ENCODE results near the gene ADGRL3. TPM values are rescaled to one million over a fixed set of nuclear protein-coding genes. Genes with fewer than 3 reads are reported as not detected.

ADGRL3 gene
- total RNA-seq, 1 donor: under 0.01 TPM

DNA sequence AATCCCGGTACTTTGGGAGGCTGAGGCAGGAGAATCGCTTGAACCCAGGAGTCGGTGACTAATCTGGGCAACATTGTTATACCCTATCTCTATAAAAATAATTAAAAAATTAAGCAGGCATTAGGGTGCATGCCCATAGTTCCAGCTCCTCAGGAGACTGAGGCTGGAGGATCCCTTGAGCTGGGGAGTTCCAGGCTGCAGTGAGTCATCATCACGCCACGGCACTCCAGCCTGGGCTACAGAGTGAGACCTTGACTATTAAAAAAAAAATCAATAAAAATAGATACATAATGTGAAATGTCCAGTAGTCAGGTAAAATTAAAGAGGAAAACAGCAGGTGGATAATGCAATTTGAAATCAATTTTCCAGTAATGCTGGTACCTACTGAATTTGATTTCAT, 14.6 kb downstream of the ADGRL3 start:
- no peak overlapping the region for H3K4me3 ChIP-seq (ENCODE audit: low read depth, low read length)
- TF ChIP-seq, protein P1, sequence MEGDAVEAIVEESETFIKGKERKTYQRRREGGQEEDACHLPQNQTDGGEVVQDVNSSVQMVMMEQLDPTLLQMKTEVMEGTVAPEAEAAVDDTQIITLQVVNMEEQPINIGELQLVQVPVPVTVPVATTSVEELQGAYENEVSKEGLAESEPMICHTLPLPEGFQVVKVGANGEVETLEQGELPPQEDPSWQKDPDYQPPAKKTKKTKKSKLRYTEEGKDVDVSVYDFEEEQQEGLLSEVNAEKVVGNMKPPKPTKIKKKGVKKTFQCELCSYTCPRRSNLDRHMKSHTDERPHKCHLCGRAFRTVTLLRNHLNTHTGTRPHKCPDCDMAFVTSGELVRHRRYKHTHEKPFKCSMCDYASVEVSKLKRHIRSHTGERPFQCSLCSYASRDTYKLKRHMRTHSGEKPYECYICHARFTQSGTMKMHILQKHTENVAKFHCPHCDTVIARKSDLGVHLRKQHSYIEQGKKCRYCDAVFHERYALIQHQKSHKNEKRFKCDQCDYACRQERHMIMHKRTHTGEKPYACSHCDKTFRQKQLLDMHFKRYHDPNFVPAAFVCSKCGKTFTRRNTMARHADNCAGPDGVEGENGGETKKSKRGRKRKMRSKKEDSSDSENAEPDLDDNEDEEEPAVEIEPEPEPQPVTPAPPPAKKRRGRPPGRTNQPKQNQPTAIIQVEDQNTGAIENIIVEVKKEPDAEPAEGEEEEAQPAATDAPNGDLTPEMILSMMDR (IDR thresholded peaks at IDR 0.05; ENCODE audit: insufficient read depth, low read length): no peak

DNA sequence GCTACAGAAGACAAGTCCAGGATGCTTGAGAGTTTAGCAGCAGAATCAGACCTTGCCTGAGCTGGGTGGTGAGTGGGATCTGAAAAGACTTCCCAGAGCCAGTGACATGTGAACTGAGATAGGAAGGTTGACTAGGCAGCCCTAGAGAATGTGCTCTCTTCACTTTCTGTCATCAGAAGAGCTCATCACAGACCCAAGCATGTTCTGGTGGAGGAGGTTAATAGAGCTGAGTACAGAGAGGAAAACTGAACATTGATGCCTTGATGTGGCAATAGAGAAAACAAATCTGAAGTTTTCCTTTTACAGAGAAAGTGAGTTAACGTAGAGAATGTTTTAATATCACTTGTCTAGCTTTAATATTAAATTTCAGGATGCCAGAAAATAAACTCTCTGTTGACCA, 17.1 kb downstream of the ADGRL3 start:
- no peak overlapping the region for H3K4me3 ChIP-seq (ENCODE audit: low read depth, low read length)
- TF ChIP-seq, protein P1 (IDR thresholded peaks at IDR 0.05; ENCODE audit: insufficient read depth, low read length): no peak
- no peak for DNase-seq (ENCODE audit: low read depth)

More for the DNA sequence above, 14.6 kb downstream of the ADGRL3 start:
- no peak for DNase-seq (ENCODE audit: low read depth)

DNA sequence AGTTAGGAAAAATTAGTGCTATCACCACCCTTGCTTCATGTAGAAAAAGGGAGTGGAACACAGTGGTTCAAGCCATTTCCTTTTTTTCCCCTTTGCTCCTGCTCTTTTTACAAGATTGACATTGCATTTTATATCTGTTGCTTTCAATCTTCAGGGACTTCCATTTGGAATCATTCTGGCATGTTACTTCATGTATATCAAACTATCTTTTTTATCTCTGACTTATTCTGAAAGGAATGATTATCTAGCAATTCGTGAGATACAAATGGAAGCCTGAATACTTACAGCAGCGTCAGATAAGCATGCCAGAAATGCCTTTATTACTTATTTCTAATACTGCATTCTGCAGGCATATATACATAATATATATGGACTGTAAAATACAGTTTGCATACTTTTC, 20.4 kb downstream of the ADGRL3 start:
- TF ChIP-seq, protein P1 (IDR thresholded peaks at IDR 0.05; ENCODE audit: insufficient read depth, low read length): no peak
- H3K4me3 ChIP-seq (ENCODE audit: low read depth, low read length): no peak overlapping the region
- DNase-seq (ENCODE audit: low read depth): no peak

DNA sequence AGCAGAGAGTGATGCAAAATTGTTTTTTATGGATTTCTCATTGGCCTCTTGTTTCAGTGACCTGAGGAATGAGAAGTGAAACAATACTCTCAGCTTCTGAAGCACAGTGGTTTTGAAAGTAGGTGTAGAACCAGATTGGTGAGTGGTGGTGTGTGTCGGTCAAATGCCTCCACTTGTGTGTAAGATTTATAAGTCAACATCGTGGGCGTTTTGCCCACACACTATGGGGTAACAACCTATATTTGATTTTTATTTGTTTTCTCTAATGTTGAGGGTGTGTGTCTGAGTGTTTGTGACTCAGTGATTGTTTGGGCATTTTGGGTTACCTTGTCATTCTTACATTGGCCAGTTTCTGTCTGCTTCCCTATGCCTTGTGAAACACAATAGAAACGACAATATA, 23.3 kb downstream of the ADGRL3 start:
- H3K4me3 ChIP-seq (ENCODE audit: low read depth, low read length): no peak overlapping the region
- TF ChIP-seq, protein P1 (IDR thresholded peaks at IDR 0.05; ENCODE audit: insufficient read depth, low read length): no peak
- no peak for DNase-seq (ENCODE audit: low read depth)

DNA sequence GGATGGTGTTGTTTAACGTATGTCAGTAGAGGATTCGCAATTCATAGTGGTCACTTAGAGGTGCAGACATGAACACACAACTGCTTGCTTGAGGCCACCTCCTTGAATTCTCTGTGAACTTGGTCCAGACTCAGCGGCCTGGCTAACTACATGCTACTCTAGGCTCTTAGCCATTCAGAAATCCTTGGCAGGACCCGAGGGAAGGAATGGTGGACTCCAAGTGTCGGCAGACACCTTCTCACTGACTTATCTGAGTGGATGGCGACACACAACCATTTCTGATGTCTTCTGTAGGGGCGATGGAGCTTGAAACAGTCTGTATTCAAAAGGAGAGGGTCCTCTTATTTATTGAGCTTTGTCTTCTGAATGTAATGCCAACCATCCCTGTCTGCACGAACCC, 24.4 kb downstream of the ADGRL3 start:
- no peak overlapping the region for H3K4me3 ChIP-seq (ENCODE audit: low read depth, low read length)
- TF ChIP-seq, protein P1 (IDR thresholded peaks at IDR 0.05; ENCODE audit: insufficient read depth, low read length): no peak
- DNase-seq (ENCODE audit: low read depth): no peak

DNA sequence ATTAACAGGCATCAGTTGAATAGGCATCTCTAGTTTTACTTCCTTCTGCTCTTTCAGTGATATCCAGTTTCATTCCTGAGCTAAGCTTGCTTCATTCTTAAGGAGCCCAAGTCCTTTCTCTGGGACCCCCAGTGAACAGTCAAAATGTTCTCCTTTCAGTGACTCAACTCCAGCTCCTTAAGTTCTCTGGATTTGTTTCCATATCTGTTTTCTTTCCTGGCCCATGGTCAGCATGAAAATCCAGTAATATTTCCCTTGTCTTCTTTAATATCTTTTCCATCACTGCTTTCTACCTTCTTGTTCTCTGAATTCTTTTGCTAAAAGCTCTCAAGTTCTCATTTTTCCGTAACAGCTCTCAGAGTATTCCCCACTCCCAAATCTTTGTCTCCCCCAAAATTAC, 25.5 kb downstream of the ADGRL3 start:
- H3K4me3 ChIP-seq (ENCODE audit: low read depth, low read length): no peak overlapping the region
- TF ChIP-seq, protein P1 (IDR thresholded peaks at IDR 0.05; ENCODE audit: insufficient read depth, low read length): no peak
- no peak for DNase-seq (ENCODE audit: low read depth)

DNA sequence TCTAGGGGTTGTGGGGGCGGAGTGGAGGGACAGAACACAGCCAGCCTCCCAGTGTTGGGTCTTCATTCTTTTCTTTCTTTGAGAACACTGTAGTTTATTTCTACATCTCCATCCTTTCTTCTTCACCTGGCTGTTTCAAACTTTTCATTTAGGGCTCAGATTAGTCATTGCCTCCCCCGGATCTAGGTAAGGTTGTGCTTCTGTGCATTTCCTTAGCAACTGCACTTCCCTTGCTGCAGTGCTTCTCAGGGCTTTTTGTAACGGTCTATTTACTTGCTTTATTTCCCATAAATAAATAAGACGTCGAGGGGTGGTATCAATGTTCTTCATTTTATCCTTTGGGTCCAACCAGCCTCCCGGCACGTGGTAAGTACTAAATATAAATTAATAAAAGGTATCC, 31.3 kb downstream of the ADGRL3 start:
- TF ChIP-seq, protein P1 (IDR thresholded peaks at IDR 0.05; ENCODE audit: insufficient read depth, low read length): no peak
- no peak overlapping the region for H3K4me3 ChIP-seq (ENCODE audit: low read depth, low read length)
- DNase-seq (ENCODE audit: low read depth): no peak
